Left lung (tissue), 10 donors: ENCODE results near the gene PAK1. TPM values are rescaled to one million over a fixed set of nuclear protein-coding genes. Genes with fewer than 3 reads are reported as not detected.

Experiments
- ATAC-seq: fragments of 200-7000 bp; cut with Tn5 transposase; one replicate; pipeline ENCODE4 v1.9.1; 2020; ENCODE audit warnings: moderate library complexity
- DNase-seq, 4 donors: peaks; one replicate each; pipeline ENCODE4 v3.0.0-alpha.2; 2013 to 2020
- H3K27ac ChIP-seq, 2 donors: fragments of 200-600 bp; sonication (generic) in 1 of 2; one replicate each; pipeline versions ENCODE4 v1.5.0 to v1.8.0; 2020 to 2021
- H3K27me3 ChIP-seq, 2 donors: fragments of 200-600 bp; sonication (generic) in 1 of 2; one replicate each; pipeline versions ENCODE4 v1.5.0 to v1.8.0; 2020 to 2021
- H3K36me3 ChIP-seq, 2 donors: fragments of 200-600 bp; sonication (generic) in 1 of 2; one replicate each; pipeline versions ENCODE4 v1.5.0 to v1.8.0; 2020 to 2021
- H3K4me1 ChIP-seq, 2 donors: fragments of 200-600 bp; one replicate each; pipeline ENCODE4 v1.8.0; 2021
- H3K4me3 ChIP-seq, 2 donors: fragments of 200-600 bp; sonication (generic) in 1 of 2; one replicate each; pipeline versions ENCODE4 v1.5.0 to v1.8.0; 2020 to 2021; ENCODE audit warnings: mild to moderate bottlenecking in 1 of 2
- H3K9me3 ChIP-seq, 2 donors: fragments of 200-600 bp; sonication (generic) in 1 of 2; one replicate each; pipeline versions ENCODE4 v1.5.0 to v1.8.0; 2020 to 2021
- intact Hi-C, 2 donors: fragments of 100-400 bp; cut with DNase I; formaldehyde crosslinking; loops; one replicate each; pipeline versions ENCODE4 v1.11.2 to v1.14.2; 2022
- polyA plus RNA-seq, 6 donors: library from polyadenylated mRNA; unstranded; fragments of 120-200 nt; gene quantifications; one replicate each; pipeline ENCODE4 v1.2.1, GENCODE V29; 2013; ENCODE audit not compliant: insufficient read length in 6 of 6
- total RNA-seq, 2 donors: library from RNA; stranded (reverse); fragmentation: NEBNext Ultra II Directional; extraction: Animal tissue kit (Norgen Biotek cat#: 25700); gene quantifications; one replicate each; pipeline ENCODE4 v1.2.1, GENCODE V29; 2021
- TF ChIP-seq, protein P1 (sequence below), 2 donors: fragments of 200-600 bp; sonication (generic) in 1 of 2; IDR thresholded peaks; one replicate each; pipeline versions ENCODE4 v1.5.0 to v1.8.0; 2021; ENCODE audit warnings: antibody characterized with exemption in 2 of 2
- donor health status: DM: no; HTN: yes; CAD: no.
- donor health status: DM: no; HTN: no; CAD: no.

Gene PAK1
- total and polyA plus RNA-seq, 8 donors, result 32.4 to 61.4 (median 51.4) TPM

- Histone ChIP-seq H3K36me3 (no peaks in the 10 kb centered on the region), H3K27me3 (no peaks in the 10 kb centered on the region), H3K4me3 (no peak overlapping the region), H3K9me3 (no peaks in the 10 kb centered on the region), H3K4me1 (no peaks in the 10 kb centered on the region), H3K27ac (no peak overlapping the region)
- ATAC-seq, result no peak
- TF ChIP-seq, protein P1, sequence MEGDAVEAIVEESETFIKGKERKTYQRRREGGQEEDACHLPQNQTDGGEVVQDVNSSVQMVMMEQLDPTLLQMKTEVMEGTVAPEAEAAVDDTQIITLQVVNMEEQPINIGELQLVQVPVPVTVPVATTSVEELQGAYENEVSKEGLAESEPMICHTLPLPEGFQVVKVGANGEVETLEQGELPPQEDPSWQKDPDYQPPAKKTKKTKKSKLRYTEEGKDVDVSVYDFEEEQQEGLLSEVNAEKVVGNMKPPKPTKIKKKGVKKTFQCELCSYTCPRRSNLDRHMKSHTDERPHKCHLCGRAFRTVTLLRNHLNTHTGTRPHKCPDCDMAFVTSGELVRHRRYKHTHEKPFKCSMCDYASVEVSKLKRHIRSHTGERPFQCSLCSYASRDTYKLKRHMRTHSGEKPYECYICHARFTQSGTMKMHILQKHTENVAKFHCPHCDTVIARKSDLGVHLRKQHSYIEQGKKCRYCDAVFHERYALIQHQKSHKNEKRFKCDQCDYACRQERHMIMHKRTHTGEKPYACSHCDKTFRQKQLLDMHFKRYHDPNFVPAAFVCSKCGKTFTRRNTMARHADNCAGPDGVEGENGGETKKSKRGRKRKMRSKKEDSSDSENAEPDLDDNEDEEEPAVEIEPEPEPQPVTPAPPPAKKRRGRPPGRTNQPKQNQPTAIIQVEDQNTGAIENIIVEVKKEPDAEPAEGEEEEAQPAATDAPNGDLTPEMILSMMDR (IDR thresholded peaks at IDR 0.05), result no peak
- no peak for DNase-seq
- intact Hi-C loops, result no loop called here
These were observed 179.9 kb downstream of the PAK1 start for GRCh38 chr11:77294040-77294439.

- Histone ChIP-seq H3K27me3 (no peaks in the 10 kb centered on the region), H3K4me1 (no peaks in the 10 kb centered on the region), H3K9me3 (no peaks in the 10 kb centered on the region), H3K27ac (no peak overlapping the region), H3K36me3 (no peaks in the 10 kb centered on the region), H3K4me3 (no peak overlapping the region)
- TF ChIP-seq, protein P1 (IDR thresholded peaks at IDR 0.05), result no peak
- no peak for ATAC-seq
- intact Hi-C loops, result no loop called here
- no peak for DNase-seq
These were observed 184.2 kb downstream of the PAK1 start for GRCh38 chr11:77289737-77290136.

DNA sequence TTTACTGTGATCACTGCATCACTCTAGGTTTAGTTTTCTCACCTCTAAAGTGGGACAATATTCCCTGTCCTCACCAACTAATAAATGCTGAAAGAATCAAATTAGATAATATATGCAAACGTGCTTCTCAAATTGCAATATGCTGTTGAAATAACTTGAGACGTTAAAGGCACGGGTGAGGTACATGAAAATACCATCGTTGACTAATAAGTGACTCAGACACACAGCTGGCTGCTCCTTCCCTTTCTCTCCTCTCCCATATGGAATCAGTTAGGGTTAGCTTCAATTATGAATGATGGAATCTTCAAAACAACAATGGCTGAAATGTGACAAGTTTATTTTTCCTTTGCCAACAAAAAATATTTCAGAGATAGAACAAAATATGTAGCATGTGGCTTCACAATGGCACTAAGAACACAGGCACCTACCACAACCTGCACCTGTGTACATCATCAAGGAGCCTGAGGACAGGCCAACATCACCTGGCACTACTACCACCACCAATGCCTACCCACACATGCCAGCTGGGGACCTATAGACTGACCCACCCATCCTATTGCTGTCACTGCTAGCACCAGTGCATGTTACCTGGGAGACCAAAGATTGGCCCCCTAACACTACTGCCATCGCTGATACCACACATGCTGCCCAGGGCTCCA, 186.2 kb downstream of the PAK1 start:
- TF ChIP-seq, protein P1 (IDR thresholded peaks at IDR 0.05), result no peak
- Histone ChIP-seq H3K27me3 (no peaks in the 10 kb centered on the region), H3K4me1 (no peaks in the 10 kb centered on the region), H3K4me3 (no peak overlapping the region), H3K9me3 (no peaks in the 10 kb centered on the region), H3K36me3 (no peaks in the 10 kb centered on the region), H3K27ac (no peak overlapping the region)
- ATAC-seq (no peak), DNase-seq (no peak)
- intact Hi-C loops, result no loop called here

GRCh38 chr11:77287136-77287535, 186.8 kb downstream of the PAK1 start:
- ATAC-seq, result no peak
- Histone ChIP-seq H3K9me3 (no peaks in the 10 kb centered on the region), H3K4me3 (no peak overlapping the region), H3K4me1 (no peaks in the 10 kb centered on the region), H3K36me3 (no peaks in the 10 kb centered on the region), H3K27me3 (no peaks in the 10 kb centered on the region), H3K27ac (no peak overlapping the region)
- TF ChIP-seq, protein P1 (IDR thresholded peaks at IDR 0.05), result no peak
- DNase-seq, result no peak
- intact Hi-C loops, result no loop called here

DNA sequence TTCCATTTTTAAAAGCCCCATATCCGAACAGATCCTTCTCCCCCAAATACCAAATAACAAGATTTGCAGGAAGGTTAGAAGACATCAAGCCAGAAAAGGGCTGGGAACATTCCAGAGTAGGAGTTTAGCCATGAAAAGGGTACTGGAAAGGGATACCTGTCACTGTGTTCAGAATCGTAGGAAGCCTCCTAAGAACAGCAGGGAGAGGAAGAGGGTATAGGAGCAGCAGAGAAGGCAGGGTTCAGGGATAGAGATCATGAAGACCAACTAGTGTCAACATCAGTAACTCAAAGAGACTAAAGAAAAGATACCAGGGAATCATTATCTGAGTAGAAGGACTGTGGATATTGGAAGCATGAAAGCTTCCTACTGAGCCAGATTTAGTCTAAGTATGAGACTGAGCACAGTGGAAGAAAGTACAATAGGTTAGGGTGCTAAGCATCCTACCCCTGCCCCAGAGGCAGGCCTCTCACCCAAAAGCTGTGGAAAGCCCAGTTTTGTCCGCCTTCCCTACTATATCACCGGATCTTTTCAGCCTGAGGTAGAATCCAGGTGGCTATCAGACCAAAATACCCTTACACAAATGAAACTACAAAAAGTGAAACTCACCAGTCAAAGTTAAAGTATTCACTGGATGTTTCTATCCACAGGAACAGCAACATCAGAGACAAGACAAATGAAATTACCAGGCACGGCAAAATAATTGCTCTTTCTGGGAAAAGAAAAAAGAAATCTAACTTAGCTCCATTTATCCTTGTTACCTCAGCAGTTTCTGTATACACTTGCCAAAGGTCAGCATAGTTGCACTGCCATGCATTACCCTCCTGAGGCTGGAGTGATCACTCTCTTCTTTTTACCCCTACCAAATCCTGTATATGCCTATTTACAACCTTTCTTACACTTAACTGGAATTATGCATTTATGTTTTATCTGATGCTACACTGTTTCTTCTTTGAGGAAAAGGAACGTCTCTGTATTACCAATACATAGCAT, 189.1 kb downstream of the PAK1 start:
- Histone ChIP-seq H3K27ac (no peak overlapping the region), H3K27me3 (peaks cover 0 to 4% of the 10 kb centered on the region in 2 donors)

More for the DNA sequence above, 189.1 kb downstream of the PAK1 start:
- Histone ChIP-seq H3K4me3 (no peak overlapping the region), H3K36me3 (no peaks in the 10 kb centered on the region), H3K9me3 (peaks cover 0 to 7% of the 10 kb centered on the region in 2 donors), H3K4me1 (no peaks in the 10 kb centered on the region)
- intact Hi-C loops, result no loop called here
- TF ChIP-seq, protein P1 (IDR thresholded peaks at IDR 0.05), result no peak
- ATAC-seq (no peak), DNase-seq (no peak)
